K562 (cell line): ENCODE data around the gene TLR6. TPM values are rescaled to one million over a fixed set of nuclear protein-coding genes. Genes with fewer than 3 reads are reported as not detected.

Experiments
- ATAC-seq: fragments of 200-7000 bp; cut with Tn5 transposase; 3 replicates; pipeline ENCODE4 v1.9.1; 2020; ENCODE audit warnings: moderate library complexity
- BruUV-seq: library from RNA; stranded (reverse); fragments of 400-500 nt; replicated peaks from 2 replicates; lab custom pipeline; 2021; lab: Mats Ljungman, UMichigan
- CTCF ChIA-PET: fragments of 300-600 bp; formaldehyde crosslinking; extraction: SDS; loops from one replicate; lab custom pipeline; 2021; ENCODE audit warnings: low intra/inter-chr PET ratio; lab: Yijun Ruan, JAX
- POLR2A ChIA-PET: fragments of 300-600, 350-650 bp; sonication (Branson Sonifier 250); formaldehyde crosslinking; extraction: SDS; loops from one replicate; lab custom pipeline; 2021; ENCODE audit warnings: antibody characterized with exemption, inconsistent platforms; lab: Yijun Ruan, JAX
- DNase-seq, 4 experiments: peaks; one replicate each; pipeline versions ENCODE4 v3.0.0 to v3.0.0-alpha.2; 2011 to 2018; ENCODE audit warnings: low spot score in 3 of 4, mixed read lengths in 3 of 4; ENCODE audit errors: extremely low read depth in 1 of 4
- FAIRE-seq: peaks from 2 replicates; lab custom pipeline; 2011; peaks lifted over from hg19 to GRCh38; lab: Jason Lieb, UNC
- H2AFZ ChIP-seq: 2 replicates; pipeline ENCODE4 v1.6.0; 2011; ENCODE audit warnings: low read depth, low read length, control low read depth, inconsistent platforms
- H3K27ac ChIP-seq: fragments of 200-600 bp; 3 replicates; pipeline ENCODE4 v1.8.0; 2011; ENCODE audit warnings: low read depth, mild to moderate bottlenecking, control low read depth, inconsistent platforms, low read length, moderate library complexity, mixed read lengths; ENCODE audit errors: extremely low read depth
- H3K27me3 ChIP-seq, 2 experiments: fragments of 300-600 bp in 1 of 2; 2 replicates in 1 of 2; 3 replicates in 1 of 2; pipeline versions ENCODE4 v1.6.0 to v1.8.0; 2011; ENCODE audit warnings: inconsistent platforms in 2 of 2, low read length in 2 of 2, mild to moderate bottlenecking in 1 of 2, mixed read lengths in 1 of 2, moderate library complexity in 1 of 2; ENCODE audit not compliant: control insufficient read depth in 2 of 2, insufficient read depth in 2 of 2
- H3K36me3 ChIP-seq: fragments of 300-600 bp; 3 replicates; pipeline ENCODE4 v1.8.0; 2011; ENCODE audit warnings: mild to moderate bottlenecking, low read length, inconsistent platforms; ENCODE audit not compliant: control insufficient read depth, insufficient read depth
- H3K4me1 ChIP-seq, 2 experiments: fragments of 200-600 bp in 1 of 2; replicated peaks in 1 of 2; 2 replicates in 1 of 2; 3 replicates in 1 of 2; pipeline versions ENCODE4 v1.5.1 to v1.8.0; 2011; ENCODE audit warnings: inconsistent platforms in 2 of 2, low read length in 2 of 2, mild to moderate bottlenecking in 1 of 2, mixed read lengths in 1 of 2, moderate library complexity in 1 of 2; ENCODE audit not compliant: control insufficient read depth in 2 of 2, insufficient read depth in 2 of 2
- H3K4me2 ChIP-seq: 2 replicates; pipeline ENCODE4 v1.6.1; 2011; ENCODE audit warnings: low read length, control low read depth, inconsistent platforms, mixed read lengths; ENCODE audit not compliant: insufficient read depth
- H3K4me3 ChIP-seq: fragments of 200-600 bp; sonication (generic), shearing (Covaris generic); 2 replicates; pipeline ENCODE4 v1.5.1; 2016; ENCODE audit warnings: control low read depth, inconsistent platforms
- H3K79me2 ChIP-seq: fragments of 200-600 bp; 3 replicates; pipeline ENCODE4 v1.8.0; 2011; ENCODE audit warnings: low read length, inconsistent platforms; ENCODE audit not compliant: control insufficient read depth, insufficient read depth
- H3K9ac ChIP-seq, 2 experiments: 2 replicates each; pipeline versions ENCODE4 v1.6.0 to v1.6.1; 2011; ENCODE audit warnings: low read depth in 2 of 2, low read length in 2 of 2, control low read depth in 1 of 2, inconsistent platforms in 1 of 2, mild to moderate bottlenecking in 1 of 2, mixed read lengths in 1 of 2; ENCODE audit not compliant: insufficient read depth in 1 of 2
- H3K9me1 ChIP-seq: one replicate; pipeline ENCODE4 v1.6.0; 2011; ENCODE audit warnings: inconsistent platforms, mild to moderate bottlenecking, low read length, moderate library complexity; ENCODE audit not compliant: control insufficient read depth, insufficient read depth
- H3K9me3 ChIP-seq: replicated peaks from 2 replicates; pipeline ENCODE4 v1.5.1; 2011; ENCODE audit warnings: low read depth, low read length, inconsistent platforms; ENCODE audit not compliant: control insufficient read depth, insufficient read depth
- H4K20me1 ChIP-seq: replicated peaks from 2 replicates; pipeline ENCODE4 v1.6.1; 2011; ENCODE audit warnings: low read length, inconsistent platforms, mixed read lengths; ENCODE audit not compliant: control insufficient read depth, insufficient read depth
- ARNT ChIP-seq, 2 experiments: fragments of 450-650 bp; IDR thresholded peaks; 2 replicates each; pipeline ENCODE4 v1.6.1; 2016; ENCODE audit warnings: mild to moderate bottlenecking in 1 of 2
- ASH1L ChIP-seq: fragments of 450-650 bp; IDR thresholded peaks from 2 replicates; pipeline ENCODE4 v1.6.1; 2018; ENCODE audit warnings: borderline replicate concordance, mild to moderate bottlenecking, low read depth; ENCODE audit not compliant: partially characterized antibody
- ATF2 ChIP-seq: sonication (generic); formaldehyde crosslinking; IDR thresholded peaks from 2 replicates; pipeline ENCODE4 v1.8.1; 2022; ENCODE audit warnings: missing genetic modification reagents
- CEBPB ChIP-seq: fragments of 450-650 bp; IDR thresholded peaks from 2 replicates; pipeline ENCODE4 v1.6.1; 2016; ENCODE audit warnings: missing genetic modification characterization, missing compliant biosample characterization
- CXXC5 ChIP-seq: fragments of 250-450 bp; sonication (Bioruptor Pico); IDR thresholded peaks from 2 replicates; pipeline ENCODE4 v1.8.0; 2022; ENCODE audit warnings: inconsistent platforms, mild to moderate bottlenecking, moderate library complexity
- ERF ChIP-seq: fragments of 450-650 bp; formaldehyde crosslinking; IDR thresholded peaks from 2 replicates; pipeline ENCODE4 v1.4.0; 2020; ENCODE audit warnings: mild to moderate bottlenecking, mixed read lengths
- ETV1 ChIP-seq: fragments of 450-650 bp; conservative IDR thresholded peaks from 2 replicates; pipeline ENCODE4 v1.6.1; 2016; ENCODE audit warnings: missing genetic modification characterization, control low read depth, low read depth, missing compliant biosample characterization
- IRF9 ChIP-seq: fragments of 450-650 bp; IDR thresholded peaks from 2 replicates; pipeline ENCODE4 v1.6.1; 2016; ENCODE audit warnings: missing biosample characterization, missing genetic modification characterization
- MCM5 ChIP-seq: fragments of 450-650 bp; IDR thresholded peaks from 2 replicates; pipeline ENCODE4 v1.6.1; 2016; ENCODE audit warnings: low read depth
- MEIS2 ChIP-seq: fragments of 450-650 bp; IDR thresholded peaks from 2 replicates; pipeline ENCODE4 v1.6.1; 2014; ENCODE audit warnings: mild to moderate bottlenecking; ENCODE audit not compliant: partially characterized antibody
- MTA1 ChIP-seq: fragments of 450-650 bp; IDR thresholded peaks from 2 replicates; pipeline ENCODE4 v1.6.1; 2017; ENCODE audit warnings: borderline replicate concordance
- PTTG1 ChIP-seq: fragments of 450-650 bp; IDR thresholded peaks from 2 replicates; pipeline ENCODE4 v1.6.1; 2016; ENCODE audit warnings: low read depth, mild to moderate bottlenecking, missing genetic modification characterization, missing compliant biosample characterization
- RBM15 ChIP-seq: fragments of 200-400 bp; formaldehyde crosslinking; IDR thresholded peaks from 2 replicates; pipeline ENCODE4 v1.6.1; 2018; ENCODE audit warnings: mild to moderate bottlenecking, low read length, moderate library complexity; ENCODE audit not compliant: insufficient read depth
- RBM25 ChIP-seq: fragments of 200-400 bp; formaldehyde crosslinking; IDR thresholded peaks from 2 replicates; pipeline ENCODE4 v1.6.1; 2018; ENCODE audit warnings: low read length, low read depth, moderate library complexity; ENCODE audit not compliant: severe bottlenecking
- ZBTB1 ChIP-seq: sonication (generic); formaldehyde crosslinking; IDR thresholded peaks from 2 replicates; pipeline ENCODE4 v1.8.1; 2023; ENCODE audit warnings: missing genetic modification reagents, low read depth, mild to moderate bottlenecking, borderline replicate concordance
- ZC3H4 ChIP-seq: sonication (generic); formaldehyde crosslinking; IDR thresholded peaks from 2 replicates; pipeline ENCODE4 v1.9.0; 2021; ENCODE audit warnings: missing genetic modification reagents, borderline replicate concordance
- ZNF311 ChIP-seq: fragments of 250-450 bp; sonication (Bioruptor Pico); IDR thresholded peaks from 2 replicates; pipeline ENCODE4 v1.4.0; 2020; ENCODE audit warnings: mild to moderate bottlenecking, moderate library complexity
- ZNF589 ChIP-seq: fragments of 200-800 bp; sonication (Bioruptor generic); IDR thresholded peaks from 2 replicates; pipeline ENCODE4 v1.6.1; 2016; ENCODE audit warnings: low read depth, missing genetic modification characterization, missing compliant biosample characterization
- ZNF780A ChIP-seq: fragments of 250-450 bp; sonication (Bioruptor Pico); IDR thresholded peaks from 2 replicates; pipeline ENCODE4 v1.5.0; 2021; ENCODE audit warnings: mild to moderate bottlenecking
- WGBS: fragments of 100-300 bp; shearing (Covaris generic); methylation state at CpG from one replicate; pipeline ENCODE4 v1.1.6; 2016; ENCODE audit warnings: low coverage, mixed read lengths; ENCODE audit not compliant: insufficient coverage; ENCODE audit errors: missing lambda C conversion rate; 5-methylcytosine and 5-hydroxymethylcytosine counted together
- in situ Hi-C: fragments of 300-500 bp; cut with MboI; formaldehyde crosslinking; loops from 4 replicates; pipeline ENCODE4 v1.15.0; 2018; ENCODE audit warnings: inconsistent platforms, mixed read lengths
- intact Hi-C: fragments of 100-400 bp; cut with micrococcal nuclease; formaldehyde crosslinking; loops from 2 replicates; pipeline ENCODE4 v1.14.2; 2022
- polyA plus RNA-seq, 8 experiments: library from polyadenylated mRNA; depleted of rRNA in 4 of 8; stranded (reverse) in 5 of 8; unstranded in 3 of 8; fragments of >200 nt; fragmentation: Nextera tagmentation in 2 of 8; fragmentation: Illumina TruSeq in 1 of 8; extraction: Ambion mirVana in 2 of 8; extraction: Trizol in 1 of 8; gene quantifications; 2 replicates each; pipeline versions ENCODE4 v1.2.1 to v1.2.3, GENCODE V29; 2011 to 2014; ENCODE audit warnings: inconsistent platforms in 1 of 8, missing spikeins in 1 of 8
- total RNA-seq, 7 experiments: library from RNA; depleted of rRNA in 6 of 7; stranded (reverse); fragments of >200 nt in 6 of 7; fragmentation: Illumina TruSeq in 2 of 7; extraction: Trizol in 2 of 7; gene quantifications; 2 replicates each; pipeline versions ENCODE4 v1.2.1 to v1.2.3, GENCODE V29; 2011 to 2021; ENCODE audit warnings: low replicate concordance in 1 of 7

The TLR6 gene
- total and polyA plus RNA-seq, 9 of the 15 experiments (the other 6 are each of a cell fraction or from before 2014, with no cell fraction given), result 0.08 to 1.9 (median 0.91) TPM

- in situ Hi-C loops, result no loop called here
- no peaks in the 10 kb centered on the region for H3K4me1 ChIP-seq
- POLR2A ChIA-PET, result interaction anchor here (0.6 kb wide), 1 partner anchor 14 kb away, joined by 3 read pairs; no protein-coding TSS in a partner anchor
- no TSS peak for BruUV-seq
- H3K4me3 ChIP-seq, result no peak overlapping the region
- TF ChIP-seq IRF9 (tag) (no peak), ATF2 (CRISPR knock-in tag) (no peak), ZNF780A (CRISPR knock-in tag) (no peak), CXXC5 (no peak), MTA1 (no peak), ZBTB1 (CRISPR knock-in tag) (no peak), ARNT (IDR thresholded peaks at IDR 0.05) (no peak), MEIS2 (no peak), ETV1 (tag) (no peak), PTTG1 (no peak), RBM15 (no peak), ZC3H4 (CRISPR knock-in tag) (no peak), ERF (CRISPR knock-in tag) (no peak), ZNF589 (CRISPR knock-in tag) (no peak), ZNF311 (CRISPR knock-in tag) (no peak), RBM25 (no peak), CEBPB (no peak), ASH1L (no peak), MCM5 (no peak)
- FAIRE-seq (peak; percentile 26), ATAC-seq (no peak), DNase-seq (no peak)
- intact Hi-C loops, result no loop called here
- H3K79me2 ChIP-seq, result no peaks in the 10 kb centered on the region
- no peaks in the 10 kb centered on the region for H3K36me3 ChIP-seq
- H3K9ac ChIP-seq, result no peak overlapping the region
- H2AFZ ChIP-seq, result no peak overlapping the region
- no peaks in the 10 kb centered on the region for H3K27me3 ChIP-seq
- H3K9me1 ChIP-seq, result no peaks in the 10 kb centered on the region
- WGBS, result 15% methylated on average over 1 of the region's 1 CpG
- H4K20me1 ChIP-seq, result no peaks in the 10 kb centered on the region
- no peak overlapping the region for H3K27ac ChIP-seq
- H3K4me2 ChIP-seq, result no peak overlapping the region
- H3K9me3 ChIP-seq, result no peaks in the 10 kb centered on the region
- CTCF ChIA-PET, result no interaction called here
Observed at GRCh38 chr4:38832206-38832605, 24.4 kb downstream of the TLR6 start.
